Cerebellar cortex (tissue), 1 donor: ENCODE data around the gene USP44.
A peak's percentile ranks its signal among the peaks of the same experiment; 100 is the strongest.
"Not testable (repeated sequence)": the region's sequence is repeated elsewhere in the genome, so short reads cannot be mapped to it uniquely, and the experiment has no call there.

Experiments used
- DNase-seq: peaks from one replicate; pipeline ENCODE4 v3.0.0-alpha.2; 2015; ENCODE audit warnings: low spot score

The USP44 gene

GRCh38 chr12:95551305-95551704, at the start of gene USP44:
Gene USP44, minus strand, starts transcription at chr12:95551476. Its CDS starts 17,220 bp downstream, at chr12:95534256.
- DNase-seq, result no peak

- DNase-seq, result no peak
Measured at GRCh38 chr12:95600567-95600966, 49.3 kb upstream of the USP44 start.

- no peak for DNase-seq
Measured at GRCh38 chr12:95599880-95600279, 48.6 kb upstream of the USP44 start.

GRCh38 chr12:95594136-95594535, 42.9 kb upstream of the USP44 start:
- no peak for DNase-seq

GRCh38 chr12:95593266-95593871, 42.1 kb upstream of the USP44 start:
- no peak for DNase-seq

GRCh38 chr12:95591731-95592130, 40.5 kb upstream of the USP44 start:
- DNase-seq, result no peak

GRCh38 chr12:95590775-95591174, 39.5 kb upstream of the USP44 start:
- no peak for DNase-seq

GRCh38 chr12:95583933-95584332, 32.7 kb upstream of the USP44 start:
- no peak for DNase-seq

GRCh38 chr12:95582230-95583058, 31.2 kb upstream of the USP44 start:
- peak; percentile 42 for DNase-seq

- DNase-seq, result no peak
Measured at GRCh38 chr12:95577820-95578219, 26.5 kb upstream of the USP44 start.

GRCh38 chr12:95574799-95575452, 23.6 kb upstream of the USP44 start:
- peak; percentile 66 for DNase-seq

GRCh38 chr12:95573951-95574576, 22.8 kb upstream of the USP44 start:
- no peak for DNase-seq

GRCh38 chr12:95571369-95571768, 20.1 kb upstream of the USP44 start:
- no peak for DNase-seq

GRCh38 chr12:95568045-95568444, 16.8 kb upstream of the USP44 start:
- not testable (repeated sequence) for DNase-seq

- DNase-seq, result no peak
Measured at GRCh38 chr12:95557625-95558024, 6.3 kb upstream of the USP44 start.

GRCh38 chr12:95554532-95555071, 3.3 kb upstream of the USP44 start:
- DNase-seq, result no peak

- no peak for DNase-seq
Measured at GRCh38 chr12:95553197-95553943, 2.1 kb upstream of the USP44 start.

- DNase-seq, result no peak
Measured at GRCh38 chr12:95551913-95552516, 739 bp upstream of the USP44 start.

- no peak for DNase-seq
Measured at GRCh38 chr12:95549392-95550084, 1.7 kb downstream of the USP44 start.
